ENCODE measurements around the gene PPP1R11. TPM values are rescaled to one million over a fixed set of nuclear protein-coding genes. Genes with fewer than 3 reads are reported as not detected.

Gene PPP1R11
- total and polyA plus RNA-seq, 9 donors = 17.9 to 35.6 (median 31.2) TPM

DNA sequence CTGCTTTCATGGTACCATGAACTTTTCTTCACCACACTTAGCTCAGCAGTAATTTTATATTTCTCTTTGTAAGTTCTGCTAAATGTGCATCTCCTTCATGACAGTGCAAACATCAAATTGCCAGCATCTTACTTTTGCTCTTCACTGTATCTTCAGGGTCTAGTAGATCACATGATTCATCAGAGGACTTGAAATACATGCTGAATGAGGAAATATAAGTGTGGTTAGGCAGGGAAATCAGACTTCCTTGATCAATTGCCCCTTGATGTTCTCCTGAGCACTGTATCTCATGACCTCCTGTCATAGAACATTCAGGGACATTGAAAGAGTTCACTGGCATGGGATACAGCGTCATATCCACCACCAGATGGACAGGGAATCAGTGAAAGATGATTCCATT is 31.2 kb upstream of the PPP1R11 start:
- no peaks in the 10 kb centered on the region for H3K9me3 ChIP-seq (replicated peaks; ENCODE audit: control insufficient read depth, low read depth, low read length)
- no peaks in the 10 kb centered on the region for H3K36me3 ChIP-seq (ENCODE audit: control insufficient read depth, insufficient read depth, low read length)
- no peak overlapping the region for H3K4me3 ChIP-seq (ENCODE audit: low read length)
- no peak overlapping the region for H3K27ac ChIP-seq (ENCODE audit: low read length)
- no CpG with 5 or more reads among the region's 1 CpG for WGBS (ENCODE audit: insufficient coverage)
- no peaks in the 10 kb centered on the region for H3K27me3 ChIP-seq (ENCODE audit: control insufficient read depth, insufficient read depth, low read length)
- DNase-seq = no peak
- no peaks in the 10 kb centered on the region for H3K4me1 ChIP-seq (ENCODE audit: control insufficient read depth, insufficient read depth, low read length)

DNA sequence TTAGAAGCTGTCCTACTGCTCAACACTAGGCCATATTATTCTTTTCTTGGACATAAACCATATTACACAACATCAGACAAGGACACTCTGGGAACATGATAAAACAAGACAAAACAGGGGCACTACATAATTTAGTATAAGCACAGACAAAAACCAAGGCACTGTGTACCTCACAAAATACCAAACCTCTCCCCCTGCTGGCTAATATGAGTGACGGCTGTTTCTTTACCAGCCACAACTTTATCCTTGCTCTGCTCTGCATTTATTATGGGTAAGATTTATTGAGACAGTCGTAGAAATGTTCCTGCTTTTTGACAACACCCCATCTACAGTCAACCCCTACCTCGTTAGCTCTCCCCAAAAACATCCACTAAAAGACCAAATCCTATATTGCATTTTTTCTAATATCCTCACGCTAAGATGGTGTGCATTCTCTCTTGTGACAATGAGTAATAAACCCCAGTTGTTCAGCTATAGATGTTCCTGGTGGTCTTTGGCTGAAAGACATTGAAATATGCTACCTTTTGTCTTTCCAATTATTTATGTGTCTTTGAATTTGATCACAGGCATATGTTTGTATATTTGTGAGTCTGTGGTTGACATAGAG is 29.7 kb upstream of the PPP1R11 start:
- H3K9me3 ChIP-seq (replicated peaks; ENCODE audit: control insufficient read depth, low read depth, low read length) = no peaks in the 10 kb centered on the region
- DNase-seq = no peak
- WGBS (ENCODE audit: insufficient coverage) = no CpG with 5 or more reads among the region's 4 CpGs

DNA sequence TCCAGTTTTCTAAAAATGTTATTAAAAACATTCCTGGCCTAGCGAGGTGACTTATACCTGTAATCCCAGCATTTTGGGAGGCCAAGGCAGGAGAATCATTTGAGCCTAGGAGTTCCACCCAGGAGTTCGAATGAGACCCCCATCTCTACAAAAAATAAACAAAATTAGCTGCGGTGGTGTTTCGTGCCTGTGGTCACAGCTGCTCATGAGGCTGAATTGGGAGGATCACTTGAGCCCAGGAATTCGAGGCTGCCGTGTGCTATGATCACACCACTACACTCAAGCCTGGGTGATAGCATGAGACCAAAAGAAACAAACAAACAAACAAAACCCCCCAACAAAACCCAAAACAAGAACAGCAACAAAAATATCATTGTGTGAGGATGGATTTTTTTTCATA is 25.8 kb upstream of the PPP1R11 start:
- H3K36me3 ChIP-seq (ENCODE audit: control insufficient read depth, insufficient read depth, low read length) = no peaks in the 10 kb centered on the region
- no peak overlapping the region for H3K27ac ChIP-seq (ENCODE audit: low read length)
- WGBS (ENCODE audit: insufficient coverage) = 100% methylated on average over 1 of the region's 6 CpGs
- no peaks in the 10 kb centered on the region for H3K4me1 ChIP-seq (ENCODE audit: control insufficient read depth, insufficient read depth, low read length)
- no peaks in the 10 kb centered on the region for H3K27me3 ChIP-seq (ENCODE audit: control insufficient read depth, insufficient read depth, low read length)
- DNase-seq = no peak
- H3K4me3 ChIP-seq (ENCODE audit: low read length) = no peak overlapping the region
- no peaks in the 10 kb centered on the region for H3K9me3 ChIP-seq (replicated peaks; ENCODE audit: control insufficient read depth, low read depth, low read length)

More for the DNA sequence above, 29.7 kb upstream of the PPP1R11 start:
- H3K4me1 ChIP-seq (ENCODE audit: control insufficient read depth, insufficient read depth, low read length) = no peaks in the 10 kb centered on the region
- no peak overlapping the region for H3K27ac ChIP-seq (ENCODE audit: low read length)
- H3K27me3 ChIP-seq (ENCODE audit: control insufficient read depth, insufficient read depth, low read length) = no peaks in the 10 kb centered on the region
- no peaks in the 10 kb centered on the region for H3K36me3 ChIP-seq (ENCODE audit: control insufficient read depth, insufficient read depth, low read length)
- no peak overlapping the region for H3K4me3 ChIP-seq (ENCODE audit: low read length)

DNA sequence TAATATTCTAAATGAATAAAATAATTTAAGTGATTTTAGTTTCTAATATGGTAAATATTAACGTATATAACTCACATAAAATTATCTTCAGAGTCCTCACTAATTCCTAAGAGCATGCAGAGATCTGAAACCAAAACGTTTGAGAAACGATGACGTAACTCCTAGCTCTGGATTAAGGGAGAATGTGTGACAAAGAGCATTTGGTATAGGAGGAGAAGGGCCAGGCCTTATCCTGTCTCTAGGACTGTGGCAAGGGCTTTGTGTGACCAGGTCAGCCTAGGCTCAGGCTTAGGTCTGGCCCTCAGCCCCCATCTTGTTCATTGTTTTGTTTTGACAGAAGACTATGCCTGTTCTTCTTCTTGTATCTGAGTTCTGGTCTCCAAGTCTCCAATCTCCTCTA is 25.2 kb upstream of the PPP1R11 start:
- 80% methylated on average over 1 of the region's 4 CpGs for WGBS (ENCODE audit: insufficient coverage)
- Histone ChIP-seq H3K4me1 (ENCODE audit: control insufficient read depth, insufficient read depth, low read length) (no peaks in the 10 kb centered on the region), H3K27me3 (ENCODE audit: control insufficient read depth, insufficient read depth, low read length) (no peaks in the 10 kb centered on the region), H3K9me3 (replicated peaks; ENCODE audit: control insufficient read depth, low read depth, low read length) (no peaks in the 10 kb centered on the region), H3K27ac (ENCODE audit: low read length) (no peak overlapping the region), H3K4me3 (ENCODE audit: low read length) (no peak overlapping the region), H3K36me3 (ENCODE audit: control insufficient read depth, insufficient read depth, low read length) (no peaks in the 10 kb centered on the region)
- no peak for DNase-seq

DNA sequence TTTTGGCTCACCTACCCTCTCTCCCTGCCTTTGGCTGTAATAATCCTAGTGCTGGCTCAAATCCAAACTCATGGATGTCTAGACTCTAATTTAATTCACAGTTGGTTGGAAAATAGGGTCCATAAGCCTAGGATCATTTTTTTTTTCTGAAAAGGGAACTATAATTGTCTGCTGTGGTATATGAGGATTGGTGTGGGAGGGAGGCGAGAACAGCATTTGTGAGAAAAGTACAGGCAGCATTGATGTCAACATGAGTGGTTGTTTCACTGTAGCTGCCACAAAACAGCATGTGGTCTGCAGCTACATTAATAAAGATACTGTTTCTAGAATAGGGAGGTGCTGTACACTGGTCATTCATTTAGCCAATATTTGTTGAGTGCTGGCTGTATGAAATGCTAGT is 24.5 kb upstream of the PPP1R11 start:
- Histone ChIP-seq H3K4me3 (ENCODE audit: low read length) (no peak overlapping the region), H3K36me3 (ENCODE audit: control insufficient read depth, insufficient read depth, low read length) (no peaks in the 10 kb centered on the region), H3K4me1 (ENCODE audit: control insufficient read depth, insufficient read depth, low read length) (no peaks in the 10 kb centered on the region), H3K9me3 (replicated peaks; ENCODE audit: control insufficient read depth, low read depth, low read length) (no peaks in the 10 kb centered on the region), H3K27me3 (ENCODE audit: control insufficient read depth, insufficient read depth, low read length) (no peaks in the 10 kb centered on the region), H3K27ac (ENCODE audit: low read length) (no peak overlapping the region)
- DNase-seq = no peak
- WGBS (ENCODE audit: insufficient coverage) = no CpG with 5 or more reads among the region's 1 CpG

DNA sequence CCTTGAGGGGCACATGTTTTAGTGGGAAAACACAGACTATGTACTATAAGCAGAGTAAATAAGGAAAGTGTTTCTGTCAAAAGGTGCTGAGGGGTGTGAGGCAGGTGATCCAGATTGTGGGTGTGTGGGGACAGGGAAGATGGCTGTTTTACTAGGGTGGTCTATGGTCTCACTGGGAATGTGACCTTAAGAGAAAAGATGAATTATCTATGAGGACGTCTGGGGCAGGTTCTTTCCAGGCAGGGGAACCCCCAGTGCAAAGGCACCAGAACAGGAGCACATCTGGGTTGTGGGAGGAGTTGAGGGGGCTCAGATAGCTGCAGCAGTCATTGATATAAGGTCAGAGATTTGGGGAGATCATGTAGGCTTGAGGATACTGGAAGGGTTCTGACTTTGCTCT is 24.1 kb upstream of the PPP1R11 start:
- H3K9me3 ChIP-seq (replicated peaks; ENCODE audit: control insufficient read depth, low read depth, low read length) = no peaks in the 10 kb centered on the region
- no peak overlapping the region for H3K27ac ChIP-seq (ENCODE audit: low read length)
- no peak overlapping the region for H3K4me3 ChIP-seq (ENCODE audit: low read length)
- no peaks in the 10 kb centered on the region for H3K4me1 ChIP-seq (ENCODE audit: control insufficient read depth, insufficient read depth, low read length)
- 31% methylated on average over 1 of the region's 1 CpG for WGBS (ENCODE audit: insufficient coverage)
- H3K27me3 ChIP-seq (ENCODE audit: control insufficient read depth, insufficient read depth, low read length) = no peaks in the 10 kb centered on the region
- no peak for DNase-seq
- no peaks in the 10 kb centered on the region for H3K36me3 ChIP-seq (ENCODE audit: control insufficient read depth, insufficient read depth, low read length)

DNA sequence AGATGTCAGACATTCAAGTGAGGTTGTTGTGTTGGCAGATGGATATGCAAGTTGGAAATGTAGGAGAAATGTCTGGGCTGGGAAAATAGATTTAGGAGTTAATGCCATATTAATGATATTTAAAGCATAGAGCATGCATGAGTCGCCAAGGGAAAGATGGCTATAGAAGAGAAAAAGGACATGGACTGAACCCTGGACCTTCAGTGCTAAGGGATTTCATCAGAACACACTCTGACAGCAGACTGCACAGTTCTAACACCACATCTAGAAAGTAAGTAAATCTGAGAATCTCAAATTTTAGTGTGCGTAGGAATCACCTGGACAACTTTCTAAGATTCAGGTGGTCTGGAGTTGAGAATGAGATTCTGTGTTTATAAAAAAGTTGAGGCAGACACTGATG is 23.3 kb upstream of the PPP1R11 start:
- H3K4me3 ChIP-seq (ENCODE audit: low read length) = no peak overlapping the region
- H3K9me3 ChIP-seq (replicated peaks; ENCODE audit: control insufficient read depth, low read depth, low read length) = no peaks in the 10 kb centered on the region
- no peak for DNase-seq
- no peaks in the 10 kb centered on the region for H3K36me3 ChIP-seq (ENCODE audit: control insufficient read depth, insufficient read depth, low read length)
- no peak overlapping the region for H3K27ac ChIP-seq (ENCODE audit: low read length)
- WGBS (ENCODE audit: insufficient coverage) = no CpG with 5 or more reads among the region's 2 CpGs
- no peaks in the 10 kb centered on the region for H3K27me3 ChIP-seq (ENCODE audit: control insufficient read depth, insufficient read depth, low read length)
- no peaks in the 10 kb centered on the region for H3K4me1 ChIP-seq (ENCODE audit: control insufficient read depth, insufficient read depth, low read length)

DNA sequence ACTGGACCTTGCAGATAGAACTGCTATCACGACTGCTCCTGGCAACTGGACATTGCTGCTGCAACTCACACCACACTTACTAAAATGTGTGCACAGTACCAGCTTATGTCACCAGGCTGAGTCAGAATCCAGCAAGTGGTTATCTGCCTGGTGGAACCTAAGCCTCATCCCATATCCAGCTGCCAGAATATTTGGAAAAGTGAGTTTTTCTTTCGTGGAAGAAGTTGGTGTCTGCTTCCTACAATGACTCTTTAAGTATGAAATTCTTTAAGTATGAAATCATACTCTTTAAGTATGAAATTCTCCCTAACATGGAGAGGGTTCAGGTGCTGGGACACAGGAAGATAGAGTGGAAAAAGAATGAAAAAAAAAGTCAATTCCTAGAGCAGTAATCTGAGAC is 22.4 kb upstream of the PPP1R11 start:
- DNase-seq = no peak

DNA sequence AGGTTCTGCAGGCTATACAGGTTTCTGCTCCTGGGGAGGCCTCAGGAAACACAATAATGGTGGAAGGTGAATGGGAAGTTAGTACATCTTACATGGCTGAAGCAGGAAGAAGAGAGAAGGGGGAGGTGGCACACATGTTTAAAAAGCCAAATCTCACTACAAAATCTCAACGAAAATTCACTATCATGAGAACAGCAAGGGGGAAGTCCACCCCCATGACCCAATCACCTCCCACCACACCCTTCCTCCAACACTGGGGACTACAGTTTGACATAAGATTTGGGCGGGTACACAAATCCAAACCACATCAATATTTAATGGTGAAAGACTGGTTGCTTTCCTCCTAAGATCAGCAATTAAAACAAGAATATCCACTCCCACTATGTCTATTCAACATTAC is 19.8 kb upstream of the PPP1R11 start:
- no peak for DNase-seq
- H3K36me3 ChIP-seq (ENCODE audit: control insufficient read depth, insufficient read depth, low read length) = no peaks in the 10 kb centered on the region
- H3K4me1 ChIP-seq (ENCODE audit: control insufficient read depth, insufficient read depth, low read length) = no peaks in the 10 kb centered on the region
- no CpG with 5 or more reads among the region's 2 CpGs for WGBS (ENCODE audit: insufficient coverage)
- no peak overlapping the region for H3K4me3 ChIP-seq (ENCODE audit: low read length)
- H3K27me3 ChIP-seq (ENCODE audit: control insufficient read depth, insufficient read depth, low read length) = no peaks in the 10 kb centered on the region
- no peak overlapping the region for H3K27ac ChIP-seq (ENCODE audit: low read length)
- H3K9me3 ChIP-seq (replicated peaks; ENCODE audit: control insufficient read depth, low read depth, low read length) = no peaks in the 10 kb centered on the region

More for the DNA sequence above, 22.4 kb upstream of the PPP1R11 start:
- Histone ChIP-seq H3K4me1 (ENCODE audit: control insufficient read depth, insufficient read depth, low read length) (no peaks in the 10 kb centered on the region), H3K9me3 (replicated peaks; ENCODE audit: control insufficient read depth, low read depth, low read length) (no peaks in the 10 kb centered on the region), H3K27me3 (ENCODE audit: control insufficient read depth, insufficient read depth, low read length) (no peaks in the 10 kb centered on the region), H3K36me3 (ENCODE audit: control insufficient read depth, insufficient read depth, low read length) (no peaks in the 10 kb centered on the region), H3K27ac (ENCODE audit: low read length) (no peak overlapping the region), H3K4me3 (ENCODE audit: low read length) (no peak overlapping the region)
- no CpG with 5 or more reads among the region's 2 CpGs for WGBS (ENCODE audit: insufficient coverage)

DNA sequence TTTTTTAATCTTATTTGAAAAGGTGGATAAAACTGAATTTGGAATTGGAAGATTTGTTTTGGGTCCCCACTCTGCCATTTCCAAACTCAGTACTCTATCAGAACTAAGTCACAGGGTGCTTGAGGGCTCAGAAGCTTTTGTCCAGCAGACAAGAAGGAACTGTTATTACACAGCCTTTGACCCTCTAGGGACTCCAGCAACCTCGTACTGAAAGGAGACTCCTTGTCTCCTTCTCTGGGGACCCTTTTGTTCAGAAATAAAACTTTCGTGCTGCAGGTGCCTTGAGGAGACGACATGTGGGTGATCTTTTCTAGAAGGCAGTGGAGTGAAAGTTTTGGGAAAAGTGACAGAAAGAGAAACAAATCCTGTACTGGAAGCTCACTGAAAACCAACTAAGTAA is 13.3 kb upstream of the PPP1R11 start:
- no peaks in the 10 kb centered on the region for H3K9me3 ChIP-seq (replicated peaks; ENCODE audit: control insufficient read depth, low read depth, low read length)
- H3K4me3 ChIP-seq (ENCODE audit: low read length) = no peak overlapping the region
- H3K36me3 ChIP-seq (ENCODE audit: control insufficient read depth, insufficient read depth, low read length) = peaks cover 11% of the 10 kb centered on the region
- no peaks in the 10 kb centered on the region for H3K4me1 ChIP-seq (ENCODE audit: control insufficient read depth, insufficient read depth, low read length)
- no peak overlapping the region for H3K27ac ChIP-seq (ENCODE audit: low read length)
- no peak for DNase-seq
- H3K27me3 ChIP-seq (ENCODE audit: control insufficient read depth, insufficient read depth, low read length) = no peaks in the 10 kb centered on the region
- no CpG with 5 or more reads among the region's 3 CpGs for WGBS (ENCODE audit: insufficient coverage)

DNA sequence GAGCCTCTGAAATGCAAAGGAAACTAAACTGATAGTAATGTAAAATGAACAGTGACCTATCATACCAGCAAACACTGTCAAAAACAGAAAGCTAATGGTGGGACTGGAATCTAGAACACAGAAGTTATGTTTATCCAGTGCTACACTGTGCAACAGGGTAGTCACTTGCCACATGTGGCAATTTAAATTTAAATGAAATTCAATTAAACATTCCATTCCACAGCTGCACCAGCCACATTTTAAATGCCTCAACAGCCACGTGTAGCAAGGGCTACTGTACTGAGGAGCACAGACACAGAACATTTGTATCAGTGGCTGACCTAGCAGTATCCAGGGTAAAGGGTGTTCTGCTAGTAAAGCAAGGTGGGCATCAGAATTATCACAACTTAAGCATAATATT is 11.5 kb upstream of the PPP1R11 start:
- Histone ChIP-seq H3K27me3 (ENCODE audit: control insufficient read depth, insufficient read depth, low read length) (no peaks in the 10 kb centered on the region), H3K27ac (ENCODE audit: low read length) (no peak overlapping the region), H3K9me3 (replicated peaks; ENCODE audit: control insufficient read depth, low read depth, low read length) (no peaks in the 10 kb centered on the region), H3K4me1 (ENCODE audit: control insufficient read depth, insufficient read depth, low read length) (peaks cover 6% of the 10 kb centered on the region), H3K36me3 (ENCODE audit: control insufficient read depth, insufficient read depth, low read length) (peaks cover 11% of the 10 kb centered on the region), H3K4me3 (ENCODE audit: low read length) (no peak overlapping the region)
- no peak for DNase-seq
- no CpG with 5 or more reads among the region's 1 CpG for WGBS (ENCODE audit: insufficient coverage)
